Adrenal gland (tissue), 12 donors: Measurements from ENCODE around the gene DCLK2. TPM values are rescaled to one million over a fixed set of nuclear protein-coding genes. Genes with fewer than 3 reads are reported as not detected.

ENCODE experiments used
- DNase-seq, 7 donors: peaks; one replicate each; pipeline ENCODE4 v3.0.0-alpha.2; 2019 to 2020
- H3K27ac ChIP-seq, 5 donors: fragments of 200-600 bp; sonication (generic) in 4 of 5; 1 replicate in 3 of 5; 2 replicates in 2 of 5; pipeline versions ENCODE4 v1.5.1 to v1.8.0; 2016 to 2020; ENCODE audit warnings: mild to moderate bottlenecking in 1 of 5
- H3K27me3 ChIP-seq: fragments of 200-600 bp; 2 replicates; pipeline ENCODE4 v1.8.0; 2021
- H3K36me3 ChIP-seq, 2 donors: fragments of 200-600 bp; replicated peaks in 1 of 2; 1 replicate in 1 of 2; 2 replicates in 1 of 2; pipeline versions ENCODE4 v1.5.1 to v1.8.0; 2018 to 2022
- H3K4me1 ChIP-seq, 2 donors: fragments of 200-600 bp; replicated peaks in 1 of 2; 1 replicate in 1 of 2; 2 replicates in 1 of 2; pipeline versions ENCODE4 v1.5.1 to v1.8.0; 2018 to 2021
- H3K4me3 ChIP-seq, 4 donors: fragments of 200-600 bp; sonication (generic) in 3 of 4; one replicate each; pipeline ENCODE4 v1.5.1; 2016 to 2018
- H3K9me3 ChIP-seq, 3 donors: fragments of 200-600 bp; sonication (generic) in 1 of 3; replicated peaks in 1 of 3; 1 replicate in 2 of 3; 2 replicates in 1 of 3; pipeline versions ENCODE4 v1.5.1 to v1.8.0; 2016 to 2021
- CTCF ChIP-seq, 6 experiments: fragments of 450-650 bp in 4 of 6; fragments of 200-600 bp in 2 of 6; sonication (generic) in 1 of 6; IDR thresholded peaks; 1 replicate in 5 of 6; 2 replicates in 1 of 6; pipeline versions ENCODE4 v1.5.1 to v1.8.0; 2016 to 2021; ENCODE audit warnings: antibody characterized with exemption in 6 of 6, mild to moderate bottlenecking in 2 of 6, moderate library complexity in 1 of 6
- POLR2A ChIP-seq, 2 donors: fragments of 450-650 bp; IDR thresholded peaks; one replicate each; pipeline ENCODE4 v1.6.1; 2017; ENCODE audit warnings: antibody characterized with exemption in 2 of 2, mild to moderate bottlenecking in 2 of 2, moderate library complexity in 1 of 2
- WGBS, 4 donors: extraction: QIAGEN DNeasy Blood & Tissue Kit in 2 of 4; methylation state at CpG; one replicate each; pipeline versions ENCODE4 v1.1.5 to v1.1.7; 2013 to 2017; 5-methylcytosine and 5-hydroxymethylcytosine counted together
- intact Hi-C, 2 donors: fragments of 100-400 bp; cut with DNase I; formaldehyde crosslinking; loops; one replicate each; pipeline versions ENCODE4 v1.14.1 to v1.15.0; 2022 to 2023
- polyA plus RNA-seq, 3 donors: library from polyadenylated mRNA; stranded (reverse); fragments of 200-250 nt in 2 of 3; fragments of 350-450 nt in 1 of 3; fragmentation: Illumina TruSeq in 1 of 3; extraction: RNeasy Lipid Tissue Mini Kit (QIAGEN cat#74804) in 1 of 3; gene quantifications; one replicate each; pipeline ENCODE4 v1.2.3, GENCODE V29; 2013 to 2014
- total RNA-seq, 9 donors: library from RNA; depleted of rRNA in 4 of 9; stranded (reverse); fragments of >200 nt in 4 of 9; fragments of 120-200 nt in 1 of 9; fragmentation: NEBNext Ultra II Directional in 1 of 9; extraction: Animal tissue kit (Norgen Biotek cat#: 25700) in 1 of 9; gene quantifications; one replicate each; pipeline versions ENCODE4 v1.1.0 to v1.2.4, GENCODE V29; 2013 to 2023
- donor health status: healthy with polysubstance abuse.
- donor health status: Bipolar disorder and iron deficiency.
- donor health status: DM: yes; HTN: yes; CAD: no.
- donor health status: DM: no; HTN: no; CAD: no.
- donor health status: DM: no; HTN: no; CAD: no.
- donor health status: DM: yes; HTN: yes; CAD: no.

Gene DCLK2
- total and polyA plus RNA-seq, 12 donors, result 2.9 to 11.4 (median 6.3) TPM

GRCh38 chr4:150089732-150090131, 11.5 kb downstream of the DCLK2 start:
- H3K4me3 ChIP-seq, result no peak overlapping the region
- 87 to 91% (median 89%) methylated on average over 5 of the region's 5 CpGs for WGBS, 4 donors
- TF ChIP-seq POLR2A (IDR thresholded peaks at IDR 0.05) (no peak), CTCF (IDR thresholded peaks at IDR 0.05) (no peak)
- no peaks in the 10 kb centered on the region for H3K27me3 ChIP-seq
- DNase-seq, result no peak
- H3K9me3 ChIP-seq, result no peaks in the 10 kb centered on the region
- no peaks in the 10 kb centered on the region for H3K4me1 ChIP-seq
- no peaks in the 10 kb centered on the region for H3K36me3 ChIP-seq
- intact Hi-C loops, result no loop called here
- no peak overlapping the region for H3K27ac ChIP-seq

- H3K27ac ChIP-seq, result no peak overlapping the region
- no peaks in the 10 kb centered on the region for H3K36me3 ChIP-seq
- no peak overlapping the region for H3K4me3 ChIP-seq
- intact Hi-C loops, result no loop called here
- WGBS, 4 donors, result 95 to 97% (median 96%) methylated on average over 6 of the region's 6 CpGs
- H3K27me3 ChIP-seq, result no peaks in the 10 kb centered on the region
- TF ChIP-seq POLR2A (IDR thresholded peaks at IDR 0.05) (no peak), CTCF (IDR thresholded peaks at IDR 0.05) (no peak)
- DNase-seq, result no peak
- no peaks in the 10 kb centered on the region for H3K4me1 ChIP-seq
- no peaks in the 10 kb centered on the region for H3K9me3 ChIP-seq
Observed at GRCh38 chr4:150090836-150091235, 12.6 kb downstream of the DCLK2 start.

GRCh38 chr4:150094676-150095075, 16.4 kb downstream of the DCLK2 start:
- H3K4me3 ChIP-seq, result no peak overlapping the region
- 87 to 99% (median 95%) methylated on average over 1 of the region's 1 CpG for WGBS, 4 donors
- H3K27ac ChIP-seq, result no peak overlapping the region
- H3K9me3 ChIP-seq, result no peaks in the 10 kb centered on the region
- intact Hi-C loops, result no loop called here
- no peaks in the 10 kb centered on the region for H3K36me3 ChIP-seq
- no peak for DNase-seq
- no peaks in the 10 kb centered on the region for H3K27me3 ChIP-seq
- no peak for TF ChIP-seq POLR2A (IDR thresholded peaks at IDR 0.05)
- TF ChIP-seq CTCF (IDR thresholded peaks at IDR 0.05), result no peak
- no peaks in the 10 kb centered on the region for H3K4me1 ChIP-seq

GRCh38 chr4:150096625-150097024, 18.4 kb downstream of the DCLK2 start:
- Histone ChIP-seq H3K27ac (no peak overlapping the region), H3K36me3 (no peaks in the 10 kb centered on the region), H3K4me1 (no peaks in the 10 kb centered on the region), H3K27me3 (no peaks in the 10 kb centered on the region), H3K9me3 (no peaks in the 10 kb centered on the region), H3K4me3 (no peak overlapping the region)
- intact Hi-C loops, result no loop called here
- WGBS, 4 donors, result 92 to 98% (median 96%) methylated on average over 3 of the region's 3 CpGs
- TF ChIP-seq POLR2A (IDR thresholded peaks at IDR 0.05) (no peak), CTCF (IDR thresholded peaks at IDR 0.05) (no peak)
- no peak for DNase-seq
